HCT116 (cell line): Measurements from ENCODE around the gene CD160. TPM values are rescaled to one million over a fixed set of nuclear protein-coding genes. Genes with fewer than 3 reads are reported as not detected.
"Not testable (repeated sequence)": the region's sequence is repeated elsewhere in the genome, so short reads cannot be mapped to it uniquely, and the experiment has no call there.

Experiments
- ATAC-seq: fragments of 200-7000 bp; cut with Tn5 transposase; 2 replicates; pipeline ENCODE4 v1.9.1; 2020; ENCODE audit warnings: mild to moderate bottlenecking, moderate library complexity
- BruUV-seq: library from RNA; stranded (reverse); fragments of 400-500 nt; replicated peaks from 2 replicates; lab custom pipeline; 2021; lab: Mats Ljungman, UMichigan
- CTCF ChIA-PET: fragments of 300-600 bp; sonication (Branson Sonifier 250); formaldehyde crosslinking; loops from one replicate; lab custom pipeline; 2021; ENCODE audit warnings: antibody characterized with exemption; lab: Charles Lee
- POLR2A ChIA-PET: fragments of 300-600, 350-600 bp; sonication (Branson Sonifier 250); formaldehyde crosslinking; loops from one replicate; lab custom pipeline; 2021; ENCODE audit warnings: antibody characterized with exemption; lab: Charles Lee
- RAD21 ChIA-PET, 2 experiments: fragments of 300-600 bp; sonication (Branson Sonifier 250); formaldehyde crosslinking; loops; one replicate each; lab custom pipeline; 2023; ENCODE audit warnings: low total read pairs in 2 of 2; ENCODE audit not compliant: uncharacterized antibody in 2 of 2, unreplicated experiment in 2 of 2, low non-redundant PET in 1 of 2; lab: Charles Lee
- DNase-seq: peaks from one replicate; pipeline ENCODE4 v3.0.0-alpha.2; 2010; ENCODE audit warnings: low read depth, low spot score
- H2AFZ ChIP-seq: fragments of 200-600 bp; shearing (Covaris generic), sonication (generic); 2 replicates; pipeline ENCODE4 v1.6.1; 2017; ENCODE audit warnings: low read depth, mixed run types, mixed read lengths, antibody characterized with exemption, low read length; ENCODE audit not compliant: poor library complexity, severe bottlenecking
- H3K27ac ChIP-seq: 2 replicates; pipeline ENCODE4 v1.5.1; 2012; ENCODE audit warnings: low read depth, low read length
- H3K27me3 ChIP-seq: fragments of 200-600 bp; sonication (generic); 2 replicates; pipeline ENCODE4 v1.6.1; 2016; ENCODE audit warnings: mixed run types, low read length, mixed read lengths; ENCODE audit not compliant: insufficient read depth
- H3K36me3 ChIP-seq, 2 experiments: fragments of 200-500 bp in 1 of 2; fragments of 200-600 bp in 1 of 2; sonication (Bioruptor generic) in 1 of 2; sonication (generic) in 1 of 2; 2 replicates each; pipeline versions ENCODE4 v1.5.1 to v1.6.1; 2014 to 2016; ENCODE audit warnings: low read length in 2 of 2, inconsistent platforms in 1 of 2, mixed read lengths in 1 of 2, mixed run types in 1 of 2; ENCODE audit not compliant: insufficient read depth in 2 of 2, control insufficient read depth in 1 of 2
- H3K4me1 ChIP-seq, 2 experiments: fragments of 200-600 bp in 1 of 2; sonication (generic) in 1 of 2; 2 replicates each; pipeline versions ENCODE4 v1.5.1 to v1.6.1; 2012 to 2017; ENCODE audit warnings: low read length in 2 of 2, inconsistent platforms in 1 of 2, mild to moderate bottlenecking in 1 of 2, mixed read lengths in 1 of 2, mixed run types in 1 of 2, moderate library complexity in 1 of 2; ENCODE audit not compliant: insufficient read depth in 2 of 2, control insufficient read depth in 1 of 2
- H3K4me2 ChIP-seq: fragments of 200-600 bp; sonication (generic); 2 replicates; pipeline ENCODE4 v1.6.1; 2017; ENCODE audit warnings: mixed run types, low read length, mixed read lengths
- H3K4me3 ChIP-seq, 2 experiments: fragments of 200-600 bp in 1 of 2; sonication (generic) in 1 of 2; replicated peaks in 1 of 2; 2 replicates each; pipeline ENCODE4 v1.5.1; 2011 to 2016; ENCODE audit warnings: low read length in 2 of 2, control low read depth in 1 of 2, low read depth in 1 of 2, mild to moderate bottlenecking in 1 of 2, mixed read lengths in 1 of 2, mixed run types in 1 of 2
- H3K79me2 ChIP-seq: fragments of 200-600 bp; sonication (generic); 2 replicates; pipeline ENCODE4 v1.6.1; 2017; ENCODE audit warnings: mild to moderate bottlenecking, mixed run types, low read length, moderate library complexity, mixed read lengths; ENCODE audit not compliant: insufficient read depth
- H3K9ac ChIP-seq: fragments of 200-600 bp; sonication (generic); 2 replicates; pipeline ENCODE4 v1.6.1; 2016; ENCODE audit warnings: low read length, mixed read lengths
- H3K9me2 ChIP-seq: fragments of 200-600 bp; sonication (generic), shearing (Covaris generic); 2 replicates; pipeline ENCODE4 v1.6.1; 2017; ENCODE audit warnings: mixed run types, mild to moderate bottlenecking, moderate library complexity; ENCODE audit not compliant: insufficient read depth
- H3K9me3 ChIP-seq, 2 experiments: fragments of 200-500 bp in 1 of 2; fragments of 200-600 bp in 1 of 2; sonication (Bioruptor generic) in 1 of 2; sonication (generic) in 1 of 2; 2 replicates each; pipeline ENCODE4 v1.6.1; 2014 to 2017; ENCODE audit warnings: low read length in 2 of 2, mixed read lengths in 2 of 2, inconsistent platforms in 1 of 2, low read depth in 1 of 2, mild to moderate bottlenecking in 1 of 2, mixed run types in 1 of 2, moderate library complexity in 1 of 2; ENCODE audit not compliant: control insufficient read depth in 1 of 2, insufficient read depth in 1 of 2
- H4K20me1 ChIP-seq: fragments of 200-600 bp; sonication (generic), shearing (Covaris generic); 2 replicates; pipeline ENCODE4 v1.6.1; 2017; ENCODE audit warnings: mixed run types, mild to moderate bottlenecking, moderate library complexity; ENCODE audit not compliant: insufficient read depth
- intact Hi-C: fragments of 100-400 bp; cut with micrococcal nuclease; formaldehyde crosslinking; loops from 2 replicates; pipeline ENCODE4 v1.10.0; 2022
- total RNA-seq: library from RNA; stranded (reverse); gene quantifications from one replicate; pipeline ENCODE4 v1.2.1, GENCODE V29; 2021; ENCODE audit not compliant: unreplicated experiment

CD160 gene
- total RNA-seq, 1 experiment from 2014 or later = not detected

- DNase-seq, RAD21 ChIA-PET, BruUV-seq, H3K9ac ChIP-seq, H3K9me3 ChIP-seq, intact Hi-C loops, H3K27me3 ChIP-seq, POLR2A ChIA-PET, ATAC-seq, H2AFZ ChIP-seq, H3K27ac ChIP-seq, H4K20me1 ChIP-seq, H3K4me1 ChIP-seq, H3K36me3 ChIP-seq, H3K9me2 ChIP-seq, H3K4me3 ChIP-seq, H3K79me2 ChIP-seq, H3K4me2 ChIP-seq, CTCF ChIA-PET: not testable (repeated sequence)
These were observed 45.1 kb downstream of the CD160 start for GRCh38 chr1:145764231-145764940.

GRCh38 chr1:145765127-145765526 is 45.8 kb downstream of the CD160 start:
- H3K27ac ChIP-seq, CTCF ChIA-PET, H3K4me2 ChIP-seq, H3K9me3 ChIP-seq, H4K20me1 ChIP-seq, H3K27me3 ChIP-seq, H2AFZ ChIP-seq, H3K9me2 ChIP-seq, H3K4me1 ChIP-seq, BruUV-seq, H3K4me3 ChIP-seq, H3K36me3 ChIP-seq, POLR2A ChIA-PET, ATAC-seq, H3K79me2 ChIP-seq, DNase-seq, intact Hi-C loops, H3K9ac ChIP-seq, RAD21 ChIA-PET: not testable (repeated sequence)

- H3K79me2 ChIP-seq, H3K9me3 ChIP-seq, H4K20me1 ChIP-seq, H3K4me3 ChIP-seq, intact Hi-C loops, H3K4me1 ChIP-seq, H3K9me2 ChIP-seq, H3K4me2 ChIP-seq, BruUV-seq, H3K36me3 ChIP-seq, RAD21 ChIA-PET, POLR2A ChIA-PET, DNase-seq, H2AFZ ChIP-seq, H3K9ac ChIP-seq, ATAC-seq, CTCF ChIA-PET, H3K27ac ChIP-seq, H3K27me3 ChIP-seq: not testable (repeated sequence)
These were observed 46.5 kb downstream of the CD160 start for GRCh38 chr1:145765585-145766360.

- H3K9ac ChIP-seq, H3K36me3 ChIP-seq, H4K20me1 ChIP-seq, ATAC-seq, intact Hi-C loops, CTCF ChIA-PET, H3K9me2 ChIP-seq, DNase-seq, H2AFZ ChIP-seq, H3K27ac ChIP-seq, H3K4me1 ChIP-seq, H3K4me3 ChIP-seq, H3K9me3 ChIP-seq, H3K27me3 ChIP-seq, H3K4me2 ChIP-seq, RAD21 ChIA-PET, POLR2A ChIA-PET, H3K79me2 ChIP-seq, BruUV-seq: not testable (repeated sequence)
These were observed 47.6 kb downstream of the CD160 start for GRCh38 chr1:145766926-145767325.
